Glomerular endothelial cell (primary cell): ENCODE data around the gene HAPLN3. TPM values are rescaled to one million over a fixed set of nuclear protein-coding genes. Genes with fewer than 3 reads are reported as not detected.

Experiments used
- DNase-seq: peaks from one replicate; pipeline ENCODE4 v3.0.0-alpha.2; 2011; ENCODE audit warnings: low read depth, low spot score; ENCODE audit errors: extremely low read depth
- total RNA-seq: library from RNA; depleted of rRNA; stranded (reverse); fragments of >200 nt; gene quantifications from 2 replicates; pipeline ENCODE4 v1.2.3, GENCODE V29; 2015

HAPLN3 gene
- total RNA-seq, 1 donor from 2014 or later = 22.4 TPM

DNA sequence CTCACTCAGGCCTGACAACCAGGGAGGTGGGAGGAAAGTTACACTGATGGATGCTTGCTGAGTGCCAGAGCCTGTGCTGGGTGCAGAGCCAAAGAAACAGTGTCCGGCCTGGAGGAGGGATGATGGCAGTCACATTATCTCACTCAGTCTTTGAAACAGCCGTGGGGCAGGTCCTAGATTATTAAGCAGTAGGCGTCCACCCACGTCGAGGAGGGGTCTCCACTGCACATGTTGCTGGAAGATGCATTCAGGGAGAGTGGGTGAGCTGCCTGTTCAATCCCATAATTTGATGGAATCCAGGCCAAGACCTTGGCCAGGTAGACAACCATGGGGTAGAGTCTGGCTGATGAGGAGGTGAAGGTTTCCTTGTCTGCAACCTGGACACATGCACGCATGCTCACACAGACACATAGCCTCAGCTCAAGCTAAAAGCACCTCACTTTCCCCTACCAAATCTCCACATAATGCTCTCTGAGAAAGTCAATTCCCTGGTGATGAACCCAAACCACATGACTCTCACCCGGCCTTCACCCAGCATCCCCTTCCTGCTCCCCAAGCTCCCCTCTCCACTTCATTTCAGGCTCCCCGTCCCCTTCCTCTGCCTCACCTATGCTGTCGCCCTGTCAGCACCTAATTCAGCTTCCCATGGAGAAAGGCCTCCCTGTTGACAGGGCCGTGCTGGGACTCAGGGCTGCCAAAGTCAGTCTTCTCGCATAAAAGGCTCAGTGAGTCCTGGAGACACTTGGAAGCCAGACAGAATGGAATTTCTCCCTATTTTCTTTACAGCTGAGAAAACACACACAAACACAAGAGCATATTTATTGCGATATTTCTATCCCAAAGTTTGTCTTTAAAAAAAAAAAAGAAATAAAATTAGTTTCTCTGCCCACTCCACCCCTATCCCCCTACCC is 62.3 kb downstream of the HAPLN3 start:
- no peak for DNase-seq

DNA sequence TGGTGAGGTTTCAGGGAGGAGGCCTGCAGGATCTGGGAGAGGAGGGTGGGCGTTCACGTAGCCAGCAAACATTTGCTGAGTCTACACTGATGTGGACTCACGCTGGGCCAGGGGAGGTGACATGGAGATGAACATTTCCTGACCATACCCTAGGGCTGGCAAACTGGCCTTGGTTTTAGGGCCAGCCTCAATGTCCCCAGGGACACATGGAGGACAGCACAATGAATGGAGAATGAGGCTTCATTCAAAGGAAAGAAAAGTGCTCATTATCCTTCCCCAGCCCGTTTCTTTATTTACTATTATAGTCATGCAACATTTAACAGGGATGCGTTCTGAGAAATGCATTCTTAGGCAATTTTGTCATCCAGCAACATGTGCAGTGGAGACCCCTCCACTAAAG is 65.3 kb downstream of the HAPLN3 start:
- no peak for DNase-seq

DNA sequence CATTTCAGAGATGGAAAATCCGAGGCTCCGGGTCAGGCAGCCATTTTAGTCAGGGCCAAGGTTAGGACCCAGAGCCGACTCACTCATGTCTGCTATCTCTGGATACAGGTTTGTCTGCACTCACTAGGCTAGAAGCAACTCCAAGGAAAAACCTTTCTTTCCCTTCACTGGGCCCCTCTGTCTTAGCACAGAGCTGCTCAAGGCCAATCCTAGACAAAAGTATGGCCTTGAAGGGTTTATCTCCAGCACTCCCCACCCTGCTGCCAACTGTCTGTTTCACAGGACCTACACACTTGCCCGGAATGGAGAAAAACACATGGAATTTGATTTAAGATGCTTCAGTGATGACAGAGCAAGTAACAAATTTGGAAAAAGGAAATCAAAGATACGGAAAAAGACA is 66.6 kb downstream of the HAPLN3 start:
- DNase-seq = no peak

Other genes starting within 250 kb of the HAPLN3 start
- gene ACAN, start 92.1 kb downstream of the HAPLN3 start, total RNA-seq = 0.19 and 2.2 TPM in 2 replicates
- 107 and 140 TPM in 2 replicates for gene MFGE8, start 17.8 kb upstream of the HAPLN3 start, total RNA-seq
- gene ABHD2, start 192.9 kb upstream of the HAPLN3 start, total RNA-seq = 34.6 and 47.3 TPM in 2 replicates